ENCODE results near the gene CREB1. TPM values are rescaled to one million over a fixed set of nuclear protein-coding genes. Genes with fewer than 3 reads are reported as not detected.
"Not testable (repeated sequence)": the region's sequence is repeated elsewhere in the genome, so short reads cannot be mapped to it uniquely, and the experiment has no call there.

Gene CREB1
- total and polyA plus RNA-seq, 2 donors (not counting 3 experiments of a cell fraction or from before 2014, with no cell fraction given): 31.0 to 71.1 TPM

DNA sequence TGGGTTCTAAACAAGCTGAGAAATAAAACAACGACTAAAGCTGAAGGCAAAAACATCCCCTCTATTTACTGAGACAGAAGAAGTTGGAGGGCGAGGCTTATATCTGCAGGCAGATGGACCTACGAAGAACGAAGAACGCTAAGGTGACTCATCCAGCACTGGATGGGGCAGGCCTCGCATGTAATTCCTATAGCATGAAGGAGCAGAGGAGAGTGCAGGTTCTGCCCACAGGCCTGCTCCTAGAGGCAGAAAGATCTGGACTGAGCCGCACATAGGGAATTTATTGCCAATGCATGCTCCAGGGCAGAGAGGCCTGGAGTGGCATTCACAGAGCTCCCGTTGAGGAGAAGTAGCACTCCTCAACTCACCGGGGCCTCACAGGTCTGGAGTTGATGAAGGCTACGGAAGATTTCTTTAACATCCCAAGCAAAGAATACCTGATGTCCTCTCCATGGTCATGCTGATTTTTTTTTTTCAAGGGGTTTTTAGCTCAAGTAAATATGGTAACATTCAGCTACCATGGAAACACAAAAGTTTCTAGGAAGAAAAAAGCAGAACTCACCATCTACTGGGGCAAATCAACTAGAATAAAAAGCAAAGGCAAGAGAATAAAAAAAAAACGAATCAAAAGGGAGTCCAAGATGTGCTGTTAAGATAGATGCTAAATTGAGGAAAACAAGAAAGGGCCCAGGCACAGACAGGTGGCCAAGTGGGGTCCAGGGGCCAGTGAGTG lies 105.9 kb downstream of the CREB1 start:
- FAIRE-seq: no peak
- dilution Hi-C loops (cut with MboI; ENCODE audit: extremely low pct_ligation_motif_present, low sequenced_read_pairs): no loop called here
- CTCF ChIA-PET: interaction anchor here (1.0 to 2.9 kb wide), 3 partner anchors 9 to 57 kb away, joined by 3 to 9 read pairs (median 5); no protein-coding TSS in a partner anchor

DNA sequence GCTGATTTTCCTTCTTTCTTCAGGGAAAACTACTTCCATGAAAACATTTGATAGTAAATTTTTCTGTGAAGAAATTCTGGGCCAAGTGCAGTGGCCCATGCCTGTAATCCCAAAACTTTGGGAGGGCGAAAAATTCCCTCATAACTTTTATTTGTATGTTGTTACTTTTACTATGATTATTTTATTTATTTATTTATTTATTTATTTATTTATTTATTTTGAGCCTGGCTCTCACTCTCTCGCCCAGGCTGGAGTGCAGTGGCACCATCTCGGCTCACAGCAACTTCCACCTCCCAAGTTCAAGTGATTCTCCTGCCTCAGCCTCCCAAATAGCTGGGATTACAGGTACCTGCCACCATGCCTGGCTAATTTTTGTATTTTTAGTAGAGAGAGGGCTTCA lies 109.5 kb downstream of the CREB1 start:
- H4K20me1 ChIP-seq (replicated peaks; ENCODE audit: control insufficient read depth, extremely low read depth, insufficient read depth, low read length); H3K4me2 ChIP-seq (ENCODE audit: insufficient read depth, low read length); H3K27me3 ChIP-seq (ENCODE audit: control insufficient read depth in 2 of 2, insufficient read depth in 2 of 2, low read length in 2 of 2); H3K27ac ChIP-seq (ENCODE audit: insufficient read depth, low read depth, low read length); H2AFZ ChIP-seq (ENCODE audit: low read depth, low read length); H3K9me3 ChIP-seq (replicated peaks; ENCODE audit: control insufficient read depth, insufficient read depth, low read length); H3K4me3 ChIP-seq (replicated peaks in 1 of 3; ENCODE audit: insufficient read depth in 1 of 3, low read depth in 1 of 3, low read length in 3 of 3); H3K79me2 ChIP-seq (ENCODE audit: control insufficient read depth, insufficient read depth, low read length); H3K9ac ChIP-seq (replicated peaks; ENCODE audit: extremely low read depth, insufficient read depth, low read length); POLR2A ChIA-PET; H3K36me3 ChIP-seq (ENCODE audit: control insufficient read depth in 2 of 2, extremely low read depth in 1 of 2, insufficient read depth in 2 of 2, low read length in 2 of 2); intact Hi-C loops (cut with micrococcal nuclease); H3K4me1 ChIP-seq (ENCODE audit: control insufficient read depth, extremely low read depth, insufficient read depth, low read length); FAIRE-seq; DNase-seq (ENCODE audit: low read depth, low spot score); H3K9me1 ChIP-seq (replicated peaks; ENCODE audit: control insufficient read depth, extremely low read depth, insufficient read depth, low read length); BruUV-seq (replicated peaks); dilution Hi-C loops (cut with MboI; ENCODE audit: extremely low pct_ligation_motif_present, low sequenced_read_pairs): not testable (repeated sequence)
- CTCF ChIA-PET: interaction anchor here (1.7 kb wide), 1 partner anchor 401 kb away, joined by 5 read pairs; no protein-coding TSS in a partner anchor

More for the DNA sequence above, 105.9 kb downstream of the CREB1 start:
- no peak overlapping the region for H3K4me3 ChIP-seq (replicated peaks in 1 of 3; ENCODE audit: insufficient read depth in 1 of 3, low read depth in 1 of 3, low read length in 3 of 3)
- no peak overlapping the region for H3K9ac ChIP-seq (replicated peaks; ENCODE audit: extremely low read depth, insufficient read depth, low read length)
- no peaks in the 10 kb centered on the region for H3K27me3 ChIP-seq (ENCODE audit: control insufficient read depth in 2 of 2, insufficient read depth in 2 of 2, low read length in 2 of 2)
- H4K20me1 ChIP-seq (replicated peaks; ENCODE audit: control insufficient read depth, extremely low read depth, insufficient read depth, low read length): no peaks in the 10 kb centered on the region
- H3K9me3 ChIP-seq (replicated peaks; ENCODE audit: control insufficient read depth, insufficient read depth, low read length): no peaks in the 10 kb centered on the region
- no peaks in the 10 kb centered on the region for H3K9me1 ChIP-seq (replicated peaks; ENCODE audit: control insufficient read depth, extremely low read depth, insufficient read depth, low read length)
- H3K4me1 ChIP-seq (ENCODE audit: control insufficient read depth, extremely low read depth, insufficient read depth, low read length): no peaks in the 10 kb centered on the region
- no peaks in the 10 kb centered on the region for H3K36me3 ChIP-seq (ENCODE audit: control insufficient read depth in 2 of 2, extremely low read depth in 1 of 2, insufficient read depth in 2 of 2, low read length in 2 of 2)
- H3K27ac ChIP-seq (ENCODE audit: insufficient read depth, low read depth, low read length): no peak overlapping the region
- intact Hi-C loops (cut with micrococcal nuclease): no loop called here
- no peak overlapping the region for H3K4me2 ChIP-seq (ENCODE audit: insufficient read depth, low read length)
- TF ChIP-seq FOS (IDR thresholded peaks at IDR 0.05; ENCODE audit: borderline replicate concordance, insufficient read depth, low read length) (no peak), JUN (IDR thresholded peaks at IDR 0.05; ENCODE audit: borderline replicate concordance, insufficient read depth, insufficient read length, low read depth) (no peak), POLR2AphosphoS5 (IDR thresholded peaks at IDR 0.05; ENCODE audit: insufficient read depth, low read depth, low read length) (no peak), POLR2A (IDR thresholded peaks at IDR 0.05; ENCODE audit: low read depth, low read length) (no peak), EZH2 (IDR thresholded peaks at IDR 0.05; ENCODE audit: borderline replicate concordance, low read depth, low read length, severe bottlenecking) (no peak), GATA2 (IDR thresholded peaks at IDR 0.05; ENCODE audit: insufficient read depth, insufficient read length, low read depth, low read length) (no peak), MYC (IDR thresholded peaks at IDR 0.05; ENCODE audit: low read depth, low read length) (no peak)
- TF ChIP-seq, protein P1, sequence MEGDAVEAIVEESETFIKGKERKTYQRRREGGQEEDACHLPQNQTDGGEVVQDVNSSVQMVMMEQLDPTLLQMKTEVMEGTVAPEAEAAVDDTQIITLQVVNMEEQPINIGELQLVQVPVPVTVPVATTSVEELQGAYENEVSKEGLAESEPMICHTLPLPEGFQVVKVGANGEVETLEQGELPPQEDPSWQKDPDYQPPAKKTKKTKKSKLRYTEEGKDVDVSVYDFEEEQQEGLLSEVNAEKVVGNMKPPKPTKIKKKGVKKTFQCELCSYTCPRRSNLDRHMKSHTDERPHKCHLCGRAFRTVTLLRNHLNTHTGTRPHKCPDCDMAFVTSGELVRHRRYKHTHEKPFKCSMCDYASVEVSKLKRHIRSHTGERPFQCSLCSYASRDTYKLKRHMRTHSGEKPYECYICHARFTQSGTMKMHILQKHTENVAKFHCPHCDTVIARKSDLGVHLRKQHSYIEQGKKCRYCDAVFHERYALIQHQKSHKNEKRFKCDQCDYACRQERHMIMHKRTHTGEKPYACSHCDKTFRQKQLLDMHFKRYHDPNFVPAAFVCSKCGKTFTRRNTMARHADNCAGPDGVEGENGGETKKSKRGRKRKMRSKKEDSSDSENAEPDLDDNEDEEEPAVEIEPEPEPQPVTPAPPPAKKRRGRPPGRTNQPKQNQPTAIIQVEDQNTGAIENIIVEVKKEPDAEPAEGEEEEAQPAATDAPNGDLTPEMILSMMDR (IDR thresholded peaks at IDR 0.05; ENCODE audit: extremely low read depth in 1 of 2, insufficient read depth in 1 of 2, low read depth in 1 of 2, low read length in 2 of 2): no peak
- TF ChIP-seq, protein P2, sequence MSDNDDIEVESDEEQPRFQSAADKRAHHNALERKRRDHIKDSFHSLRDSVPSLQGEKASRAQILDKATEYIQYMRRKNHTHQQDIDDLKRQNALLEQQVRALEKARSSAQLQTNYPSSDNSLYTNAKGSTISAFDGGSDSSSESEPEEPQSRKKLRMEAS (IDR thresholded peaks at IDR 0.05; ENCODE audit: insufficient read depth, insufficient read length): no peak
- no peak overlapping the region for H2AFZ ChIP-seq (ENCODE audit: low read depth, low read length)
- H3K79me2 ChIP-seq (ENCODE audit: control insufficient read depth, insufficient read depth, low read length): no peaks in the 10 kb centered on the region
- no peak for DNase-seq (ENCODE audit: low read depth, low spot score)
- POLR2A ChIA-PET: no interaction called here
- BruUV-seq (replicated peaks): no TSS peak
